Fibroblast of villous mesenchyme (primary cell): ENCODE results near the gene RAB11FIP3. TPM values are rescaled to one million over a fixed set of nuclear protein-coding genes. Genes with fewer than 3 reads are reported as not detected.

Source experiments
- DNase-seq: peaks from one replicate; pipeline ENCODE4 v3.0.0-alpha.2; 2010; ENCODE audit warnings: low read depth
- H3K4me3 ChIP-seq: 2 replicates; pipeline ENCODE4 v1.5.1; 2011; ENCODE audit warnings: low read depth, mild to moderate bottlenecking, low read length
- total RNA-seq: library from RNA; depleted of rRNA; stranded (reverse); fragments of >200 nt; gene quantifications from 2 replicates; pipeline ENCODE4 v1.2.3, GENCODE V29; 2012
- TF ChIP-seq, protein P1 (sequence below): IDR thresholded peaks from 2 replicates; pipeline ENCODE4 v1.5.1; 2012; ENCODE audit warnings: low read depth, mild to moderate bottlenecking, low read length; ENCODE audit not compliant: insufficient read depth

The RAB11FIP3 gene
- total RNA-seq, 1 donor, result 19.4 TPM

DNA sequence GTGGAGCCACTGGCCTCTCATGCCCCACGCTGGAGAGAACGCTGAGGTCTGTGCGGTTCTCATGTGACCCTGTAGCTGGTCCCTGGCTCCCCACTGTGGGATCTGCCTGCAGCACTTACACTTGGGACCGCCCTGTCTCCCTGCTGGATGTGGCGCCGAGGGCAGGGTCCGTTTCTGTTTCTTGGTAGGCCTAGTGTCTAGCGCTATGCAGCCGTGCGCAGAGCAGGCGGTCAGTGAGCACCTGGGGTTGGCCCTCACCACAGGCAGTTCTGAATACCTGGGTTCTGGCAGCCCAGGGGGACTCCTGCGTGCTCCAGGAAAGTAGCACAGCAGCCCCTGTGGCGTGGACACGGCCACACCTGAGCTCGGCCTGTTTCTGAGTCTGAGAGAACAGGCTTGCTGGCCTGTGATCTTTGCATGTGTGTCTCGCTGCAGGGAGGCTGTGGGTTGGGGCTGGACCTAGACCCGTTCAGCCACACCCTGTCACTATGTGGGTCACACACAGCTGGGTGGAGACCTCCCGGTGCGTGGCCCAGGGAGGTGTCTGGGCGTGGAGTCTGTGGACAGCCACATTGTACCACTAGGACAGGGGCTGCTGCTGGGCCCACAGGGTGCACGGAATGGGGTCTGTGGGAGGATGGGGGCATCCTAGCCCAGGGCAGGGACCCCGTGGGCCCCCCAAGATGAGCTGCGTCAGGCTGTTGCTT lies 104.8 kb downstream of the RAB11FIP3 start:
- DNase-seq, result no peak
- TF ChIP-seq, protein P1, sequence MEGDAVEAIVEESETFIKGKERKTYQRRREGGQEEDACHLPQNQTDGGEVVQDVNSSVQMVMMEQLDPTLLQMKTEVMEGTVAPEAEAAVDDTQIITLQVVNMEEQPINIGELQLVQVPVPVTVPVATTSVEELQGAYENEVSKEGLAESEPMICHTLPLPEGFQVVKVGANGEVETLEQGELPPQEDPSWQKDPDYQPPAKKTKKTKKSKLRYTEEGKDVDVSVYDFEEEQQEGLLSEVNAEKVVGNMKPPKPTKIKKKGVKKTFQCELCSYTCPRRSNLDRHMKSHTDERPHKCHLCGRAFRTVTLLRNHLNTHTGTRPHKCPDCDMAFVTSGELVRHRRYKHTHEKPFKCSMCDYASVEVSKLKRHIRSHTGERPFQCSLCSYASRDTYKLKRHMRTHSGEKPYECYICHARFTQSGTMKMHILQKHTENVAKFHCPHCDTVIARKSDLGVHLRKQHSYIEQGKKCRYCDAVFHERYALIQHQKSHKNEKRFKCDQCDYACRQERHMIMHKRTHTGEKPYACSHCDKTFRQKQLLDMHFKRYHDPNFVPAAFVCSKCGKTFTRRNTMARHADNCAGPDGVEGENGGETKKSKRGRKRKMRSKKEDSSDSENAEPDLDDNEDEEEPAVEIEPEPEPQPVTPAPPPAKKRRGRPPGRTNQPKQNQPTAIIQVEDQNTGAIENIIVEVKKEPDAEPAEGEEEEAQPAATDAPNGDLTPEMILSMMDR, result no peak
- H3K4me3 ChIP-seq, result no peak overlapping the region

DNA sequence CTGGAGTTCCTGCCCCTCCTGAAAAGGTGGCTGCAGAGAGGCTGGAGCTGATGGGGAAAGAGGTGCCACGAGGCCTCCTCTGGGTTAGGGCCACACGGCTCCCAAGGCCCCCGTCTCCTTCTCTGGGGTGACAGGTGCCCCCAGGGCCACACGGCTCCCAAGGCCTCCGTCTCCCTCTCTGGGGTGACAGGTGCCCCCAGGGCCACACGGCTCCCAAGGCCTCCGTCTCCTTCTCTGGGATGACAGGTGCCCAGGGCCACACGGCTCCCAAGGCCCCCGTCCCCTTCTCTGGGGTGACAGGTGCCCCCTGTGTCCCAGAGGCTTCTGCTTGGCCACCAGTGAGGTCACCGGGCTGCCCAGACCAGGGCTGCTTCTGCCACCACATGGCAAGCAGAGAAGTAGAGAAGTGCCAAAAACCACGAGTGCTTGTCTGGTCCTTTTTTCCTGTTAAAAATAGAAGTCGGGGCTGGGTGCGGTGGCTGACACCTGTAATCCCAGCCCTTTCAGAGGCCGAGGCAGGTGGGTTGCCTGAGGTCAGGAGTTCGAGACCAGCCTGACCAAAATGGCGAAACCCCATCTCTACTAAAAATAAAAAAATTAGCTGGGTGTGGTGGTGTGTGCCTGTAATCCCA lies 106.2 kb downstream of the RAB11FIP3 start:
- H3K4me3 ChIP-seq, result no peak overlapping the region
- no peak for DNase-seq
- TF ChIP-seq, protein P1, result no peak

DNA sequence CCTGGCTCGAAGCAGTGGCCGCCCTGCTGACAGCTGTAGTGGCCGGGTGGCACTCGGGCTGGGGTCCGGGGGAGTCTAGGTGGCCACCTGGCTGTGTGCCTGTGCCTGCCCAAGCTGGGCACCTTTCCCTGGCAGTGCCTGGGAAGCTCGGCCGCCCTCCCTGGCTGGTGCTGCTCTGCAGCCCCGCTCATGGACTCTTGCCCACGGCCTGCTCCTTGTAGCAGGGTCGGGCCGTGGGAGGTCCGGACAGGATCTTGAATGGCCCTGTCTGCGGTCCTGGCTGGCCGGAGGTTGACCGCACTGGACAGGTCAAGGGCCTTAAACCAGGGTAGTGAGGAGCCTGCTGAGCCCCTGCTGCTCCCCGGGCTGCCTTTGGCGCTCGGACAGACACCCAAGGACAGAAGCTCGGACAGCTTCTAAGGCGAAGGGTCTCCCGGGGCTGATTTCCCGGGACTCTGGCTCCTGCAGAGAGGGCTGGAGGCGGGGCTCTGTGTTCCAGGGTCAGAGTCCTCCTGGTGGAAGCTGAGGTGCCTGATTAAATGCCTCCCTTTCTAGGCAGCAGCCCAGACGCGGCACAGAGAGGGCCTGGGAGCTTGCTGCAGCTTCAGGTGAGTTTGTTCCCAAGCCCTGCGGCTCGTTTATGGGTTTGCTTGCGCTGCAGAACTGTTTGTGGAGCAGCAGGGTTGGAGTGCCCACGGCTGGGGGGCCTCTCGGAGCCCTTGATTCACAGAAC lies 108.1 kb downstream of the RAB11FIP3 start:
- H3K4me3 ChIP-seq, result no peak overlapping the region
- TF ChIP-seq, protein P1, result no peak
- DNase-seq, result no peak

DNA sequence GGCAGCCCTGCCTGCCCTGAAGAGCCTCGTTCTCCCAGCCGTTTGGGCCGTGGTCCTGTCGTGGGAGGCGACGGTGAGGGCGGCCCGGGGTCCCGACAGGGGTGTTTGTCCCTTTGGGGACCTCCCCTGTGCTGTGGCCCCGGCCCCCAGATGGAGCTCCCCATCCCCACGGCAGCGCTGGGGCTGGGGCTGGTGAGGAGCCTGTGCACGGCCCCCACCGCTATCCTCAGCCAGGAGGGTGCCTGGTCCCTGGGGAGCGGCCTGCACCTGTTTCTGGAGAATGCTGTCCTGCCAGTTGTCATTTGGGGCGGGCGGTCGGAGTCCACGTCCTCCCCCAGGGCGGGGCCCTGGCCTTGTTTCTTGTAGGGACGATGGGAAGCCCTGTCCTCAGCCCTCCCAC lies 108.7 kb downstream of the RAB11FIP3 start:
- DNase-seq, result no peak
- H3K4me3 ChIP-seq, result no peak overlapping the region
- TF ChIP-seq, protein P1, result no peak

DNA sequence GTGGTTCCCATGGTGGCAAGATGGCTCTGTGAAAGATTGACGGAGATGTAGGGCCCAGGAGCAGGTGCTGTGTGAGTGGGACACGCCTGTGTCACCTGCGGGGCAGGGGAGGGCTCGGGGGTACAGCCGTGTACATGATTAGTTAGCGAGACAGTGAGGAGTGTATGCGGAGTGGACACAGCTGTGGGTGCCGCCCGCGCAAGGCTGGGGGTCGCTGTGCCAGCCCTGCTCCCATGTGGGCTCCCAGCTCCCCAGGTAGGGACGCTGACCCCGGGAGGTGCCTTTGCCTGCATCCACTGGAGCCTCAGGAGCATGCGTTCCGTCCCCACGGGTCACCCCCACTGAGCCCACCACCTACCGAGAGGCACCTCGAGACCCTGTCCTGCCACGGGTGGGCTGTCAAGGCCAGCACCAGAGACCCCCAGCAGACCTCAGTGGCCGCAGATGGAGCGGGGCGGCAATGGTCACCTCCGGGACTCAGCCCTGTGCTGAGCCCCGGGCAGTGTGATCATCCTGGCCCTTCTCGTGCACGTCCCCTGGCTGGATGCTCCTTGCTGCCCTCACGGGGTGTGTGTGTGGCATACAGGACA lies 109.5 kb downstream of the RAB11FIP3 start:
- TF ChIP-seq, protein P1, result no peak
- DNase-seq, result no peak

DNA sequence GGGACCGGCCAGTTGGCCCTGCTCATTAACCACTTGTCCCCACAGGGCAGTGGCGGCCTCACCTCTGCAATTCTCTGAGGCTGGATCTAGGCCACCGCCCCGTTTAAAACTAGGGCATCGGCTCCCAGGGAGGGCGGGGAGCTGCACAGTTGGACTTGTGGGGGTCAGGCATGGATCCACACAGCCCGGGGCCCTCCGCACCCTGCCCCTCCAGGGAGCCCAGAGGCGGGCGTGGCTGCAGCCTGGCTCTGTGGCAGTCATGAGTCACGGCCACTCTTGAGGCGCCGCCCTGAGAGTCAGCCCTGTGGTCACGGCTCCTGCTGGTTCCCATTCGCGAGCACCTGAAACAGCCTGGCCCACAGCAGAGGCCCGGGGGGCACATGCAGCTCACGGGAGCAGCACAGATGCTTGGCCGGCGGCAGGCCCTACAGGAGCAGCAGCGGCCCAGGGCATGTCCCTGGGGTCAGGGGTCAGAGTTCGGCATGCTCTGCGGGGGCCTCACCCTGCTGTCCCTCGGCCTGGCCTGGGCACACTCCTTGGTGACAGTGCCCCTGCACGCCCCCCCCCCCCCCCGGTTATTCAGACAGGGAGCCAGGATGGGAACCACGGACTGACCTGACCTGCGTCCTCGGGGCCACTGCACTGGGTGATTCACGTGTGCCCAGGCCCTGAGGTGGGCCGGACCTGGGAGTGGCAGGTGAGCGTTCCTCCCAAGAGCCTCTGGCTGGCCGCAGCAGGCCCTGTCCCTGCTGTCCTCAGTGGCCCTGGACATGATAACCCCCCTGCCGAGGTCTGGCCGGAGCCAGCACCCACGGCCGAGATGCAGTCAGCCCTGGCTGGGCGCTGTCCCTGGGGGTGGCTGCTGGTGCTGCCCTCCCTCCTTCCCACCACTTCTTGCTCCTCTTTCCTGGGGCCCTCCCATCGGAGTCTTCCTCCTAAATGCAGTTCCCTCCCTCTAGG lies 110.3 kb downstream of the RAB11FIP3 start:
- DNase-seq, result peak; percentile 74
- TF ChIP-seq, protein P1, result no peak
- H3K4me3 ChIP-seq, result no peak overlapping the region

More for the DNA sequence above, 109.5 kb downstream of the RAB11FIP3 start:
- H3K4me3 ChIP-seq, result no peak overlapping the region
